ENCODE measurements around the gene PPP2R5D.

PPP2R5D gene

DNA sequence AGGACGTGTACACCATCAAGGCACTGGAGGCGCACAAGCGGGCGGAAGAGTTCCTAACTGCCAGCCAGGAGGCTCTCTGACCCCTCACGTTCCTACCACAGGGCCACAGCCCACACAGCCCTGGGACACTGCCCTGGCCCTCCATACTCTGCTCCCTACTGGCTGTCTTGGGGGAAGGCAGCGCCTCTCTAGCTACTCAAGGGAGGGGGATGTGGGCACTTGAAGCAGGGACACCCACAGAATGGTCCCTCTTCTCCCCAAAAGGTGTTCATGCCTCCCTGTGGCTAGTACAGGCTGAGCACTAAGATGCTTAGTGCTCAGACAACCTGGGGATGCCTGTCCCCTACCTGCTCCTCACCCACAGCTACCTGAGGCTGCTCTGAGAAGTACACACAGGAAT is 26.8 kb downstream of the PPP2R5D start:
- TF ChIP-seq, protein P1, sequence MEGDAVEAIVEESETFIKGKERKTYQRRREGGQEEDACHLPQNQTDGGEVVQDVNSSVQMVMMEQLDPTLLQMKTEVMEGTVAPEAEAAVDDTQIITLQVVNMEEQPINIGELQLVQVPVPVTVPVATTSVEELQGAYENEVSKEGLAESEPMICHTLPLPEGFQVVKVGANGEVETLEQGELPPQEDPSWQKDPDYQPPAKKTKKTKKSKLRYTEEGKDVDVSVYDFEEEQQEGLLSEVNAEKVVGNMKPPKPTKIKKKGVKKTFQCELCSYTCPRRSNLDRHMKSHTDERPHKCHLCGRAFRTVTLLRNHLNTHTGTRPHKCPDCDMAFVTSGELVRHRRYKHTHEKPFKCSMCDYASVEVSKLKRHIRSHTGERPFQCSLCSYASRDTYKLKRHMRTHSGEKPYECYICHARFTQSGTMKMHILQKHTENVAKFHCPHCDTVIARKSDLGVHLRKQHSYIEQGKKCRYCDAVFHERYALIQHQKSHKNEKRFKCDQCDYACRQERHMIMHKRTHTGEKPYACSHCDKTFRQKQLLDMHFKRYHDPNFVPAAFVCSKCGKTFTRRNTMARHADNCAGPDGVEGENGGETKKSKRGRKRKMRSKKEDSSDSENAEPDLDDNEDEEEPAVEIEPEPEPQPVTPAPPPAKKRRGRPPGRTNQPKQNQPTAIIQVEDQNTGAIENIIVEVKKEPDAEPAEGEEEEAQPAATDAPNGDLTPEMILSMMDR (IDR thresholded peaks at IDR 0.05; ENCODE audit: borderline replicate concordance, insufficient read depth, low read depth, low read length), result no peak
- H3K4me3 ChIP-seq (ENCODE audit: low read depth, low read length), result no peak overlapping the region

DNA sequence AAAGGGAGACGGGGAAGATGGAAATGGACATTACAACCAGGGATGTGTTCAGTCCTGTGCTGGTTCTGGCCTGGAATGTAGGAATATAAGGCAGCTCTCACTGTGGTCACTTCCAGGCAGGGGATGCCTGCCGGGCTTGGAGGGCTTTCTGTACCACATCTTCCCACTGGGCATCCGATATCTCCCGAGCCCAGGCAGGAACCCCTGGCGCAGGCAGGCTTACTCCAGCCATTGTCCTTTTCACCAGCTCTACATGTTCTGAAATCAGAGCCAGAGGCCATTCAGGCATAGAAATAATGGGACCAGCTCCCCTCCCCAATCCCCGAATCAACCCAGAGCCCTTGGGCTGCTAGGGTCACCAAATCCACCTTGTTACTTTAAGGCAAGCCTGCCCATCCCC is 28.0 kb downstream of the PPP2R5D start:
- no peak overlapping the region for H3K4me3 ChIP-seq (ENCODE audit: low read depth, low read length)

DNA sequence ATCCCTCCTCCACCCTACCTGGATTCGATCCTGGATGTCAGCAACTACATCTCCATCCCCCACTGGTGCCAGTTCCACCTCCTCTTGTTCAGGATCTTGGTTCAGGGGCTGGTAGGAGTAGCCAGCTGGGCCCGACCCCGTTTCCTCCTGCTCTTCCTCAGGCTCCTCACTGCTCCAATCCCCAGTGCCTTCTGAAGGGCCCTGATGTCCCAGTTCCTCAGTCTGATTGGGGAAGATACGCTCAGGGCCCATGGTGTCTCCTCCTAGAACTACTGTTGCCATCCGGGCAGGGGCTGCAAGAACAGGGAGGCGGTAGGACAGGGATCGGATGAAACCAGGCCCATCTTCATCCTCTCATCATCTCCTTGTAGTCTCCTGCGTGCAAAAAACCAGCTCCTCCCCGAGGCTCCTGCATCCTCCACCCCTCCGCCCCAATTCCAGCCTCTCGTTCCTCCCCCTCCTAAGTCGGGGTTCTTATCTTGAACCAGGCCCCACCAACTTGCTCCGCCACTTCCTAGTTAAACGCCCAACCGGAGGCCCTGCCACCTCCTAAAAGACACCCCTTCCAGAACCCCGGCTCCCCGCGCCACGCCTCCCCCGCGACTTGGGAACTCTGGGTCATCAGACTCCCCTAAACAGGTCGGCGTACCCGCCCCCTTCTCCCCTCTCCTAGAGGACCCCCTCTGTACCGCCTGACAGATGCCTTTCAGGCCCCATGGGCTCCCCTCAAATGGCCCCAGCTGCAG is 28.9 kb downstream of the PPP2R5D start:
- H3K4me3 ChIP-seq (ENCODE audit: low read depth, low read length), result peak overlapping the region; percentile 65
- TF ChIP-seq, protein P1 (IDR thresholded peaks at IDR 0.05; ENCODE audit: borderline replicate concordance, insufficient read depth, low read depth, low read length), result no peak

More for the DNA sequence above, 28.0 kb downstream of the PPP2R5D start:
- TF ChIP-seq, protein P1 (IDR thresholded peaks at IDR 0.05; ENCODE audit: borderline replicate concordance, insufficient read depth, low read depth, low read length), result no peak

DNA sequence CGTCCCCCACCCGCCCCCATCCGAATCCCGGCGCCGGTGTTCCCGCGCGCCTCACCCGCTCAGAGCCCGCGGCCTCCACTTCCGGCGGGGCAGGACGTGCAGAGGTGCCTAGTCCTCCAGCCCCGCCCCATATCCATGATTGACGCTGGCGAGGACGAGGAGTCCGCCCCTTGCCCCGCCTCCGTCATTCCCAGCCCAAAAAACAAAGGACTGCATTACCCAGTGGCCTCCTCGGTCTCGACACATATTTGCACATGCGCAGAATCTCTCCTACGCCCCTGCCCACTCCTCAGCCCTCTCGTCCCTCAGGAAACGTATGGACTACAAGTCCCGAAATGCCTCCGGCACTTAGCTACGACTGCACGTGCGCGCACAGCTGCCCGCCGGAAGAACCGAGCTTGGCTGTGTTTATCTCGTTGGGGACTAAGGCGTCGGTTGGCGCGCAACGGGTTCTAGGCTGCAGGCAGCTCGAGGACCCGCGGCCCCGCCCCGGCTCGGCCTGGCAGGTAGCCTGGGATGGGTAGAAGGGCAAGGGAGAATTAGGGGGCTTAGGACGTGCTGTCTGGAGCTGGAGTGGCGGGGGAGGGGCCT is 29.6 kb downstream of the PPP2R5D start, which contains the start of the genes KLHDC3 and MEA1:
TSS of gene KLHDC3 (plus strand) at position 407 of the 591 bp plus-strand sequence. CDS start 2,944 bp downstream, outside the sequence.
TSS of gene MEA1 (minus strand) at position 104 of the 591 bp plus-strand sequence. CDS start 133 bp downstream, outside the sequence.
- H3K4me3 ChIP-seq (ENCODE audit: low read depth, low read length), result peak within 1 kb of the TSS; percentile 65
- TF ChIP-seq, protein P1 (IDR thresholded peaks at IDR 0.05; ENCODE audit: borderline replicate concordance, insufficient read depth, low read depth, low read length), result no peak

DNA sequence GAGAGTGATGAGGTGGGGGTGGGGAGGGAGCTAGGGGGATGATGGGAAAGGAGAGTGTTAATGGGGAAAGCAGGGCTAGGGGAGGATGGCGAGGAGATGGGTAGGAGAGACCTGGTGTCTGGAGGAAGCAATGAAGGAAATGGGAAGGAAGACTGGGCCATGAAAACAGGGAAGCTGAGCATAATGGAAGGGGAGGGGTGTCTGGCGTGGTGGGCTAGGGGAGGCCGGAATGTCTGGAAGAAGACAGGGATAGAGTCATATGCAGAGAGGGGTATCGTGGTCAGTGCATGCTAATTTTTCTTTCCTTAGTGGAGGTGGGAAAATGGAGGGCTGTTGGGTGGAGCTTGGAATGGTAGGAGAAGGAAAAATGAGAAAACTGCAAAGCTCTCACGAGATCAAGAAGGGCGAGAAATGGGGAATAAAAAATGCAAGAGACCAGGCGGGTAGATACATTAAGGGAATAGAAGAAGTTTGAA is 30.1 kb downstream of the PPP2R5D start:
- peak overlapping the region; percentile 48 for H3K4me3 ChIP-seq (ENCODE audit: low read depth, low read length)
- TF ChIP-seq, protein P1 (IDR thresholded peaks at IDR 0.05; ENCODE audit: borderline replicate concordance, insufficient read depth, low read depth, low read length), result no peak

DNA sequence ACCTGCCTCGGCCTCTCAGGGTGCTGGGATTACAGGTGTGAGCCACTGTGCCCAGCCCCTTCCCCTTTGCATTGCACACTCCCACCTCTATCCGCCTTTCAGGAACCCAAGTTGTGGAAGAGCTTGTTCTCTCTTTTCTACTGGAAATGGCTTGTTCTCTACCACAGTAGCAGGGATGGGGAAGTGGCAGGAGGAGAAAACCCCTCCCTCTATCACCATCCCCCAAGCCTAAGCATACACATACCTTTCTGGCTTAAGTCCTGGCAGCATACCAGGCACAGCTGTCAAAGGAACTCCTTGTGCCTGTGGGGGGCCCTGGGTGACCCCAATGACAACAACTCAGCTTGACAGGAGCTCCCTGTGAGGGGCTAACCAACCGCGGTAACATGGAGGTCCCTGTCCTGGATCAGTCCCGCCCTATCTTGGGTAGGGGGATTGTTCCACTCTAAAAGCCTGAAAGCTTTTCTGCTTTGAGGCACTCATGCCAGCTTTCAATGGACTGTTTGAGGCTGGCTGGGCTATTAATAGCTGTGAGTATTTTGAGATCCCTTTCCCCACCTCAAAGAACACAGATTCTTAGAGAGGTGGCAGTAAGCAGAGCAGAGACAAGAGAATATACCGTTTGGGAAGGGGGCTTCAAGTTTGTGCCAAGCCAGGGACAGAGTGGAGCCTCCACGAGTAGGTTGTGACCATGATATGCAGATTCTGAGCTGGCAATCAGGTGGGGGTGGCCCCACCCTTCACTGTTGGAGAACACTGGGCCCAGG is 32.0 kb downstream of the PPP2R5D start:
- TF ChIP-seq, protein P1 (IDR thresholded peaks at IDR 0.05; ENCODE audit: borderline replicate concordance, insufficient read depth, low read depth, low read length), result no peak
- no peak overlapping the region for H3K4me3 ChIP-seq (ENCODE audit: low read depth, low read length)

Measured in GM12875 (cell line).